ENCODE data around the gene RBM8A.
A peak's percentile ranks its signal among the peaks of the same experiment; 100 is the strongest.

Gene RBM8A

GRCh38 chr1:145918144-145918991, 8.9 kb downstream of the RBM8A start, which contains the start of gene PEX11B:
TSS of gene PEX11B (minus strand) at chr1:145918717. CDS start at chr1:145918688, 29 bp downstream.
- DNase-seq (ENCODE audit: insufficient read length, low spot score) = peak; percentile 72
- no peak for FAIRE-seq

GRCh38 chr1:145917595-145917994, 9.7 kb downstream of the RBM8A start:
- DNase-seq (ENCODE audit: insufficient read length, low spot score) = no peak
- no peak for FAIRE-seq

GRCh38 chr1:145916745-145917144, 10.5 kb downstream of the RBM8A start:
- DNase-seq (ENCODE audit: insufficient read length, low spot score) = no peak
- FAIRE-seq = no peak

- no peak for DNase-seq (ENCODE audit: insufficient read length, low spot score)
- FAIRE-seq = no peak
These were observed 15.1 kb downstream of the RBM8A start for GRCh38 chr1:145912128-145912641.

GRCh38 chr1:145908653-145909052, 18.6 kb downstream of the RBM8A start:
- FAIRE-seq (no peak), DNase-seq (ENCODE audit: insufficient read length, low spot score) (no peak)

- FAIRE-seq (no peak), DNase-seq (ENCODE audit: insufficient read length, low spot score) (no peak)
These were observed 20.1 kb downstream of the RBM8A start for GRCh38 chr1:145906954-145907753.

GRCh38 chr1:145901312-145902021, 25.8 kb downstream of the RBM8A start:
- FAIRE-seq (no peak), DNase-seq (ENCODE audit: insufficient read length, low spot score) (no peak)

- DNase-seq (ENCODE audit: insufficient read length, low spot score) = no peak
- no peak for FAIRE-seq
These were observed 28.5 kb downstream of the RBM8A start for GRCh38 chr1:145898756-145899155.

- FAIRE-seq (no peak), DNase-seq (ENCODE audit: insufficient read length, low spot score) (no peak)
These were observed 29.3 kb downstream of the RBM8A start for GRCh38 chr1:145897969-145898368.

- DNase-seq (ENCODE audit: insufficient read length, low spot score) (no peak), FAIRE-seq (no peak)
These were observed 31.8 kb downstream of the RBM8A start for GRCh38 chr1:145895471-145895870.

GRCh38 chr1:145893306-145894055, 33.8 kb downstream of the RBM8A start:
- FAIRE-seq = no peak
- no peak for DNase-seq (ENCODE audit: insufficient read length, low spot score)

GRCh38 chr1:145892486-145893087, 34.7 kb downstream of the RBM8A start:
- no peak for FAIRE-seq
- DNase-seq (ENCODE audit: insufficient read length, low spot score) = no peak

- DNase-seq (ENCODE audit: insufficient read length, low spot score) = peak; percentile 93
- no peak for FAIRE-seq
These were observed 35.4 kb downstream of the RBM8A start for GRCh38 chr1:145891587-145892485.

GRCh38 chr1:145891143-145891542, 36.1 kb downstream of the RBM8A start:
- DNase-seq (ENCODE audit: insufficient read length, low spot score) = no peak
- FAIRE-seq = no peak

GRCh38 chr1:145889722-145890121, 37.6 kb downstream of the RBM8A start:
- FAIRE-seq = no peak
- DNase-seq (ENCODE audit: insufficient read length, low spot score) = no peak

GRCh38 chr1:145887631-145888030, 39.7 kb downstream of the RBM8A start:
- FAIRE-seq = no peak
- DNase-seq (ENCODE audit: insufficient read length, low spot score) = no peak

- no peak for FAIRE-seq
These were observed 40.5 kb downstream of the RBM8A start for GRCh38 chr1:145886816-145887215.

GRCh38 chr1:145886390-145886789, 40.9 kb downstream of the RBM8A start:
- DNase-seq (ENCODE audit: insufficient read length, low spot score) (no peak), FAIRE-seq (no peak)

More at GRCh38 chr1:145886816-145887215, 40.5 kb downstream of the RBM8A start:
- no peak for DNase-seq (ENCODE audit: insufficient read length, low spot score)
